GM19395 (cell line): ENCODE results near the gene DICER1.
"Not testable (repeated sequence)": the region's sequence is repeated elsewhere in the genome, so short reads cannot be mapped to it uniquely, and the experiment has no call there.

Source experiments
- ATAC-seq: cut with Tn5 transposase; IDR thresholded peaks from one replicate; pipeline ENCODE4 v1.9.1; 2021; ENCODE audit warnings: mild to moderate bottlenecking, moderate library complexity; ENCODE audit not compliant: unreplicated experiment

The DICER1 gene

GRCh38 chr14:95185767-95186392, 28.6 kb upstream of the DICER1 start:
- ATAC-seq, result no peak

- no peak for ATAC-seq
These were observed 27.9 kb upstream of the DICER1 start for GRCh38 chr14:95185033-95185766.

- no peak for ATAC-seq
These were observed 27.1 kb upstream of the DICER1 start for GRCh38 chr14:95184413-95184790.

GRCh38 chr14:95183532-95184412, 26.4 kb upstream of the DICER1 start:
- ATAC-seq, result no peak

- ATAC-seq, result no peak
These were observed 25.8 kb upstream of the DICER1 start for GRCh38 chr14:95183082-95183481.

GRCh38 chr14:95182379-95182778, 25.1 kb upstream of the DICER1 start:
- no peak for ATAC-seq

- ATAC-seq, result no peak
These were observed 23.8 kb upstream of the DICER1 start for GRCh38 chr14:95180966-95181741.

- ATAC-seq, result not testable (repeated sequence)
These were observed 18.3 kb upstream of the DICER1 start for GRCh38 chr14:95175670-95176069.

GRCh38 chr14:95174184-95174792, 17.0 kb upstream of the DICER1 start:
- ATAC-seq, result no peak

- no peak for ATAC-seq
These were observed 16.2 kb upstream of the DICER1 start for GRCh38 chr14:95173518-95173917.

GRCh38 chr14:95167177-95167576, 9.8 kb upstream of the DICER1 start:
- ATAC-seq, result no peak

- ATAC-seq, result no peak
These were observed 8.2 kb upstream of the DICER1 start for GRCh38 chr14:95165517-95165916.

GRCh38 chr14:95164506-95164905, 7.2 kb upstream of the DICER1 start:
- ATAC-seq, result no peak

GRCh38 chr14:95163666-95164065, 6.3 kb upstream of the DICER1 start:
- ATAC-seq, result no peak

- no peak for ATAC-seq
These were observed 5.8 kb upstream of the DICER1 start for GRCh38 chr14:95163132-95163531.

- ATAC-seq, result no peak
These were observed 5.3 kb upstream of the DICER1 start for GRCh38 chr14:95162641-95163040.

GRCh38 chr14:95157048-95157326, 342 bp downstream of the DICER1 start:
- peak; percentile 29 for ATAC-seq

- ATAC-seq, result peak; percentile 32
These were observed 925 bp downstream of the DICER1 start for GRCh38 chr14:95156161-95157047.

GRCh38 chr14:95155045-95155444, 2.3 kb downstream of the DICER1 start:
- ATAC-seq, result no peak

- ATAC-seq, result no peak
These were observed 3.5 kb downstream of the DICER1 start for GRCh38 chr14:95153866-95154265.
